Measurements from ENCODE around the gene BEST4. TPM values are rescaled to one million over a fixed set of nuclear protein-coding genes. Genes with fewer than 3 reads are reported as not detected.

The BEST4 gene
- total RNA-seq, 1 experiment from 2014 or later: not detected

GRCh38 chr1:44777547-44777946 lies 10.4 kb downstream of the BEST4 start:
- H3K27ac ChIP-seq (ENCODE audit: low read length): no peak overlapping the region
- ChIA-PET CTCF (no interaction called here), POLR2A (ENCODE audit: unreplicated experiment) (interaction anchor here (0.5 kb wide), 2 partner anchors 23 to 52 kb away, joined by 3 to 4 read pairs; partner anchors contain the start of gene PLK3)
- BruUV-seq (replicated peaks): no TSS peak
- peak overlapping the region; percentile 98; the same call in 1 of the 2 replicates for H3K9ac ChIP-seq (ENCODE audit: low read length)
- no peak for DNase-seq
- H3K9me3 ChIP-seq (ENCODE audit: low read length): no peaks in the 10 kb centered on the region
- peak overlapping the region; percentile 89 for H3K4me3 ChIP-seq (ENCODE audit: low read length)
- no peak overlapping the region for H2AFZ ChIP-seq (ENCODE audit: low read length)
- H3K4me2 ChIP-seq (ENCODE audit: low read length): peak overlapping the region; percentile 91
- peaks cover 11% of the 10 kb centered on the region for H3F3A ChIP-seq (ENCODE audit: low read length, unreplicated experiment)
- intact Hi-C loops (cut with micrococcal nuclease): no loop called here
- H3K9me2 ChIP-seq (replicated peaks; ENCODE audit: low read length): no peaks in the 10 kb centered on the region
- TF ChIP-seq CTCF (conservative IDR thresholded peaks at IDR 0.05; ENCODE audit: low read depth, low read length) (no peak), EZH2phosphoT487 (IDR thresholded peaks at IDR 0.05; ENCODE audit: borderline replicate concordance, low read length) (no peak), EZH2 (IDR thresholded peaks at IDR 0.05; ENCODE audit: low read length, unreplicated experiment) (no peak)
- peaks cover 15% of the 10 kb centered on the region for H3K4me1 ChIP-seq (ENCODE audit: insufficient read depth, low read length)
- peaks cover 40% of the 10 kb centered on the region for H4K20me1 ChIP-seq (ENCODE audit: low read length)
- ATAC-seq: no peak
- peaks cover 46% of the 10 kb centered on the region for H3K79me2 ChIP-seq (ENCODE audit: low read length)
- H3K36me3 ChIP-seq (ENCODE audit: low read depth, low read length): peaks cover 55% of the 10 kb centered on the region
- H3K27me3 ChIP-seq (ENCODE audit: low read length): no peaks in the 10 kb centered on the region

GRCh38 chr1:44776730-44777068 lies 11.3 kb downstream of the BEST4 start:
- Histone ChIP-seq H3K4me3 (ENCODE audit: low read length) (peak overlapping the region; percentile 89), H3K9me2 (replicated peaks; ENCODE audit: low read length) (no peaks in the 10 kb centered on the region), H3K27me3 (ENCODE audit: low read length) (no peaks in the 10 kb centered on the region), H2AFZ (ENCODE audit: low read length) (no peak overlapping the region), H3K4me2 (ENCODE audit: low read length) (peak overlapping the region; percentile 91), H4K20me1 (ENCODE audit: low read length) (peaks cover 40% of the 10 kb centered on the region), H3K9me3 (ENCODE audit: low read length) (no peaks in the 10 kb centered on the region), H3K79me2 (ENCODE audit: low read length) (peaks cover 46% of the 10 kb centered on the region), H3F3A (ENCODE audit: low read length, unreplicated experiment) (peaks cover 10% of the 10 kb centered on the region), H3K9ac (ENCODE audit: low read length) (peak overlapping the region; percentile 98), H3K36me3 (ENCODE audit: low read depth, low read length) (peaks cover 55% of the 10 kb centered on the region), H3K4me1 (ENCODE audit: insufficient read depth, low read length) (peaks cover 15% of the 10 kb centered on the region), H3K27ac (ENCODE audit: low read length) (peak overlapping the region; percentile 63)
- CTCF ChIA-PET: no interaction called here
- TF ChIP-seq CTCF (conservative IDR thresholded peaks at IDR 0.05; ENCODE audit: low read depth, low read length) (no peak), EZH2 (IDR thresholded peaks at IDR 0.05; ENCODE audit: low read length, unreplicated experiment) (no peak), EZH2phosphoT487 (IDR thresholded peaks at IDR 0.05; ENCODE audit: borderline replicate concordance, low read length) (no peak)
- ATAC-seq: no peak
- BruUV-seq (replicated peaks): no TSS peak
- DNase-seq: no peak
- POLR2A ChIA-PET (ENCODE audit: unreplicated experiment): interaction anchor here (0.5 kb wide), 1 partner anchor 47 kb away, joined by 3 read pairs; no protein-coding TSS in a partner anchor
- intact Hi-C loops (cut with micrococcal nuclease): no loop called here
